Measurements from ENCODE around the gene GPR87.

Gene GPR87

DNA sequence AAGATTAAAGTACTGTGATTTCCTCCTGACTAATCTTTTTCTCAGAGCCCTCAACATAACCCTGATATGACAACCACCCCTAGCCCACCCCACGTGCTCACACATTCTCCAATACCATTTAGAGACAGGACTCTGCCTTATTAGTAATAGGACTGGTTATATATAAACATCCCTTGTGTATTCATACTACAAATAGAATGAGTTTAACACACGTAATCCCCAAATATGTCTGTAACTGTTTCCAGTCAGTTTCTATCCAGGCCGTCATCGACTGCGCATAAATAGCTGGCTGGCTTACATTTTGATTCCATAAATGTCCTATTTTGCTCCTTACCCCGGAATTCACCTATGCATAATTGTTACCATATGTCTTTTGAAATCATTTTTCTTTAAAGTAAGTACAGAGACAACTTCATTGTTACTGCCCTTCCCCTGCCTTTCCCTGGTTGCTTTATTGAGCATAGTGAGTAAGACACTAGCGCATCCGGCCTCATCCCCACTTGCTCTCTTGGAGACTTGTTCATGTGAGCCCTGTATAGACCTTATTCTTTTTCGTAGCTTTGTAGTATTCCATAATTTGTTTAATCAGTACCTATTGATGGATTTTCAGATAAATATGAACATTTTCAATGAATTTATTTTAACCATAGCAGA lies 34.8 kb downstream of the GPR87 start:
- DNase-seq, result no peak

DNA sequence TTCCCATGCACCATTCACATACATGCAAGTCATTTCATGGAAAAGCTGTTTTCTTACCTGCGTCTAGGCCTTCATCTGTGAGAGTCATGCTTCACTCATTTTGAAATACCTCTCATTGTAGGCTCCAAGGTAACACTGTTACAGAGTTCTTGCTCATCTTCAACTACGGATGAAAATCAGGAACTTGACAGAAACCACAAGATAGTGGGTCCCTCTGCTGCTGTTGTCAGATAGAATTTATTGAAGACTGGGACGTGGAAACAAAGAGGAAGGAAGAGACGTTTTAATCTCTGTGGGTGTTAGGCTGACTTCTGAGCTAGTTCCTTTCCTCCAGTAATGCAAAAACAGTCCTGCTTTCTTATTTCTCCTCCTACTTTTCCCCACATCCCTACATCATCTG lies 38.4 kb downstream of the GPR87 start, which contains the start of gene P2RY14:
P2RY14 (minus strand) TSS at position 313 of the 400 bp plus-strand sequence. CDS start 64,226 bp downstream, outside the sequence.
- DNase-seq, result peak; percentile 24

DNA sequence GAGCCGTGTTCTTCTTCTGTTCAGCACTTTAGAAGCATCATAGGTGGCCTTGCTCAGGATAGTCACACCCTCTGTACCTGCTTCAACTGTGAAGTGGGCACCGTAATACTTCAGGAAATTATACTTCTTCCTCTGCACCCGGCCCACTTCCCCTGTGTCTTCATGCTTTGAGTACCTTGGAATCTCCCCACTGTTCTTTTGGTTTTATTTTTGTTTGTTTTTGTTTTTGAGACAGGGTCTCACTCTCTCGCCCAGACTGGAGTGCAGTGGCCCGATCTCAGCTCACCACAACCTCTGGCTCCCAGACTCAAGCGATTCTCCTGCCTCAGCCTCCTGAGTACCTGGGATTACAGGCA lies 40.0 kb downstream of the GPR87 start:
- DNase-seq, result peak; percentile 73

DNA sequence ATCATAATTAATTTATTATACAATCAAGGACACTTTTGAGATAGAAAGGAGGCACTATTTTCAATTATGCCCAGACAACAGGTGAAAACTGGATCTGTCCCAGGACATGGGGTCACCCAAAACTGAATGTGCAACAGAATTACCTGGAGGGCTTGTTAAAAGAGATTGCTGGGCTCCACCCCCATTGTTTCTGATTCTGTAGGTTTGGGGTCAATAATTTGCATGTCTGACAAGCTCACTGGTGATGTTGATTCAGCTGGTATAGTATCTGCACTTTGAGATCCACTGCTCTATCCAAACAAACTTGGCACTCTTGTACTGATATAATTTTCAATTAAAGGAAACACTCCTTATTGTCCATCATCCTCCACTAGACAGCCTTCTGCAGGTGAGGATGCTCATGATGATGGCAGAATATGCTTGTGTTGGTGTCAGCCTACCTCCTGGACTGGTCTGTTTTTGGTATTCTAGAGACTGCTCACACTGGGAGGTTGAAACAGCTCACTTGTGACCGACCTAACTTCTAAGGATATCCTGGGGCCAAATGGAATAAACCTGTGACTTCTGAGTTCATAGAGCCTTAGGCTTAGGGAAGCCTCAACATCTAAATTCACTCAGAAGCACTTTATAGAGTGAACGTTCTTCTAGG lies 40.5 kb downstream of the GPR87 start:
- no peak for DNase-seq

DNA sequence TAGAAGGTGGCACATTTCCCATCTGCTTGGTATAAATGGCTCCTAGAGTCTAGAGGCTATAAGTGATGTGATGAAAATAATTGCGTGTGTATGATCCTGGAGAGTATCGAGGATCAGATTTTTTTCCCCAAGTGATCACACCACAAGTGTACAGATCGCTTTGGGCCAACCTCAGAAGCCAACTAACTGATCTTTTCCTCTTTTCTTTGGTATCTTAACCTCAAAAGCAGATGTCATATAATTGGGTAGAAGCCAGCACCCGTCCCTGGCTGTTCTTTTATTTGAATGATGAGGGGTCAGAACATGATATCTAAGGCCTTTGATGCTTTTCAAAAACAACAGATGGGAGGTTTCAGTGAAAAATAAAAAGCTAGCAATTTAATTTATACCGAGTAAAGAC lies 41.5 kb downstream of the GPR87 start:
- no peak for DNase-seq

DNA sequence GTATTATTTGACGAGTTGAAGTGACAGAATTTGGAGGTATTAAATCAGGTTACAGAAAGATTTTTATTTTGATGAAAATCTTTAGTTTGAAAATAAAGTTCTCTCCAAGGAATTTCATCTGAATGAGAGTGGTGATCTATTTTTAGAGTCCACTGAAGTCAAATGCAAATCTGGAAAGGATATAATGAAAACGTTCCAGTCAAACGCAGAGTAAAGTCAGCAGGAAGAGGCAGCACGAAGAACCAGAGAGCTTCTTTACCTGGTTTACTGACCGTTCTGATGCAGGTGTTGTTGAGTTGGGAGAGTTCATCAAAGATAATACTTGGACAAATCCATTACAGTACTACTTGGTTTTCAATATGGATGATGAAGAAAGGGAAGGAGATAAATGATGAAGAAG lies 47.0 kb downstream of the GPR87 start:
- DNase-seq, result no peak

DNA sequence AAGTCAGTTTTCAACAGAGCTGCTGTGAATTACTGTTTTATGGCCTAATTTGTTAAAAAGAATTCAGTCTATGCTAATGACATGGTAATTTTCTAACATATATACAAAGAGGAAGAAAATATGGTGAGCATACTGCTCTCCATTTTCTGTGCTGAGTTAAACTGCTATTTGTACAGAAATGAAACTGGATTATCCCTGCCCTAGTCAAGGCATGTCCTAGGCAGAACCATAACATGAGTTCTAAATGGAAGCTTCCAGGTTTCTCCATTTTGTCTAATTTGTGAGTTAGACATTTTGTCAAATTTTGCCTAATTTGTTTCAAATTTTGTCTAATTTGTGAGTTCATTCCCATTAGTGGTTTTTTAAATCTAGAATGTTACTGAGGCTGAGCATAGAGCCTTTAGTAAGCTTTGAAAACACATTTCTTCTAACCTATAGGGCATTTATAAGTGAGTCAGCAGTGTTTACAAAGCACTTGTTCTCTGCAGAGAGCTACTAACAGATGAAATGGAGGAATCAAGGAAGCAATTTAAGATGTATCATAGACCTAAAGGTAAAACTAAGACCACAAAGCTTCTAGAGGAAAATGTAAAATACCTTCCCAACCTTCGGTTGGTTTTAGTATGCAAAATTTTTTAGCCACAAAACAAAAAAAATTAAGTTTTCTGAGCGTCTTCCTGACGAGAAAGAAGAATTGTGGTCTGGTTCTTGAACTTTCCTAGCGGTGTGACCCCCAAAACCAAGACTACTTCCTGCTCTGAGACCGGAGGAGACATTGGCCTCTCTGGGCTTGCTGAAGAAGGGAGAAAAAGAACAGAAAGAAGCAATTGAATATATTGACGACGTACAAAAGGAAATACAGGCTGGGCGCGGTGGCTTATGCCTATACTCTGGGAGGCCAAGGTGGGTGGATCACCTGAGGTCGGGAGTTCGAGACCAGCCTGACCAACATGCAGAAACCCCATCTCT lies 48.1 kb downstream of the GPR87 start:
- no peak for DNase-seq

DNA sequence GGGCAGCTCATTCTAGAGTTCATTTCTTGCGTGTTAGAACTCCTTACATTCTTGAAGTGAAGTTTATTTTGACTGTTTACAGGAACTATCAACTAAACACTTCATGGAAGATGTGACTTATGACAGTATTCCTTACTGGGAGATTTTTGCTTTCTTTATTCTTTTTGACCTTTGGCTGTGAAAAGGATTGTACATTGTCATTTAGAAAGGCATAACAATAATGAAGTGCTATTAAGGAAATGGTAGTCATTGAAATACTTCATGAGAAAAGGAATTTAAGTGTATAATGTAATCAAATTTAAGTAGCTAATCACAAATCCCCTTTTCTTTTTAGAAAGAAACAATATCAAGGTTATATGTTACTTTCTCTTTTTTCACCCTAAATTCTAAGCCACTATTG lies 49.6 kb downstream of the GPR87 start:
- no peak for DNase-seq

DNA sequence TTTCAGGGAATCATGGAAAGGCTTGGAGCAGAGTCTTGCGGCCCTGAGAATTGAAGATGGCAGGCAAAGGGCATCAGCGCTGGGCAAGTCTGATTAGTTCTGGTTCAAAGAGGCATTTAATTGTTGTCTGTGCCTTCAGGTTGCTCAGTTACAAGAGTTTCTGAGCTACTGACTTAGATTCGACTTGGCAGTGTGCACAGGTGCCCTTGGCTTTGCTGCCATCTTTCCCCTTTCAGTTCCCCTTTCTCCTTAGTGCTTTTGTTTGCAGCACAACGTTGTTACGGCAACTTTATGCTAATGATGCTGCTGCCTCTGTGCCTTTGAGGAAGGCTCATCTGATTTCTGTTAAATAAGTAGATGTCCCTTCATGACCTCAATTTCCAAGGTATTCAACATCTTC lies 50.8 kb downstream of the GPR87 start:
- DNase-seq, result peak; percentile 86

DNA sequence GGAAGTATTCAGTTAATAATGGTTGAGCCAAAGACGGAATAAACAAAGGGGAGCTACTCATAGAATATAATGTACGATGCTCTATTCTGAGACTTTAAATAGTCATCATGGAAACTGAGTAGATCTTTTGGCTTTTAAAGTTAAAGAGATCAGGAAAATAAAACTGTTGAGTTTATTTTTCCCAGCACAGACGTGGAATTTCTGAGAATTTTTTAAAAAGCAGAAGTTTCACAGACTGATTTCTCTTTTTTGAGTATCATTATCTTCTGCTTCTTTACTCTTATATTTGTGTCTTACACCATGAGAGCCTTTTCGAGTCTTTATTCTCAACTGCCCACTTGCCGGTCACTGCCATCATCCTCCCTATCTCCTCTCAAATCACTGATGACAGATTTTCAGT lies 51.5 kb downstream of the GPR87 start:
- DNase-seq, result no peak

DNA sequence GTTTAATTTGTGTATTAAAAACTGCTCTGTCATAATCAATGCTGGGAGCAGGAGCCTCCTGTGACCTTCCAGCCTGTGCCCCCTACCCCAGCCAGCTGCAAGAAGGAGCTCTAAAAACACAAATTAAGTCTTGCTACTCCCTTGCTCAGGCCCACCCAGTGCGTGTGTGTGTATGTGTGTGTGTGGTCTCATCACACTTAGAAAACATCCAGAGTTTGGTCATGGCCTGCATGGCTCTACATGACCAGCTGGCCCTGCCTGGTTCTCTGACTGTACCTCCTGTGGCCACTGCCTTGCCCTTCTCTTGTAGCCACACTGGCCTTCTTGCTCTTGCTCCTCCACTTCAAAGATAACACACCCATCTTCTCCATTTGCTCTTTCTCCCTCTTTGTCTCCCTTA lies 52.0 kb downstream of the GPR87 start:
- DNase-seq, result no peak

DNA sequence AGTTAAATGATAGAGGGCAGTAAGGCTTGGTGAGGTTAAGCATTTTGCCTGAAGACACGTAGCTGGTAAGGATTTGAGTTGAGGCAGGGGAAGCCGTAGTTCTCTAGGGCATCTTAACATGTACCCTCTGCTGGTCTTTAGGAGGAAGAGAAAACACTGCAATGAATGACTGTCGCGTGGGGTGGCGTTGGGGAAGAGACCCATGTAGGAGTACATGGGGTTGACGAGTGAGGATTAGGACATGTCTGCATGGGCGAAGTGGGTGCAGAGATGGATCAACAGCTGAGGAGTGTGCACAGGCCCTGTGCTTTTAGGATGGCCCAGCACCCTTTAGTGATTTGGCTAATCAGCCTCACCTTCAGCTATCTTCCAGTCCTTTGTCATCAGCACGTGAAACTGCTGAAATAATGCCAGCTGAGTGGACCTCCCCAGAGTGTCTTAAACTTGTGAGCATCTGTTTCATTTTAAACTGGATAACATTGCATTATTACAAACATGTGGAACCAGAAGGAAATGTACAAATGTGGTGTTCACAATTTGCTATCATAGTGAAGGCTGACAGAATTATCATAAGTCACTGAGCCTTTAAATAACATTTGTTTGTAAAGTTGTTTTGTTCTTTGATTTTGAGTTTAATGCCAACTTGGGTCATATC lies 53.6 kb downstream of the GPR87 start:
- DNase-seq, result no peak

DNA sequence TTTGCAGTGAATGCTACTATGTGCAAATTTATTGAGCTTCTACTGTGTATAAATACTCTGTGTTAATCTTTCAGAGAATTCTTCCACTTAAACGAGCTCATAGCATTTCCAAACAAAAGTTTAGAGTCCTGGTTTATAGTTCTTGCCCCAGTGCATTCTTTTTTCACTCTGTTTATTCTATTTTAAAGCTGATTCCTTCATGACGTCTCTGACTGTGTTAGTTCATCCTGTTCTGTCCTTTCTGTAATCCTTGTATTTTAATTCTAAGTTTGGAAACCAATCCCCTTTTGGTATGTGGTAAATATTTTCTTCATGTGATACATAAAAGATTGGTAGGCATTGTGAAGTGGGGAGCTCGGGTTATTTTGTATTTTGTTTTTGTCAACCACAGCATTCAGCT lies 57.0 kb downstream of the GPR87 start:
- no peak for DNase-seq

DNA sequence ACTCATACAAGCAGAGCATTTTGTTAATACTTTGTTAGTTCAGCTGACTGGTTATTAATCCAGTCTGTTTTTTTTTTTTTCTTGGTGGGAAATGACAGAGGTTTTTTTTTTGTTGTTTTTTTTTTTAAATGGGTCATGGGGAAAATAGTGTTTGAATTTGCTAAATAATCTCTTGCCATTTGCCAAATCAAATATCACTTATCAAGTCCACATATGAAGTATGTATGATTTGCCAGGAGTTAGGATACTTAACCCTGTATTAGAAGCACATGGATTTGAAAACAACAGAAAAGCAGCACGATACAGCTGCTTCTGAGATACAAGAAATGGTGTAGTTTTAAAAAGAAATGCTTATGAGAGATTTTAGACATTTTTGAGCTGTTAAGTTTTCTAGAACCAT lies 59.9 kb downstream of the GPR87 start:
- DNase-seq, result no peak

DNA sequence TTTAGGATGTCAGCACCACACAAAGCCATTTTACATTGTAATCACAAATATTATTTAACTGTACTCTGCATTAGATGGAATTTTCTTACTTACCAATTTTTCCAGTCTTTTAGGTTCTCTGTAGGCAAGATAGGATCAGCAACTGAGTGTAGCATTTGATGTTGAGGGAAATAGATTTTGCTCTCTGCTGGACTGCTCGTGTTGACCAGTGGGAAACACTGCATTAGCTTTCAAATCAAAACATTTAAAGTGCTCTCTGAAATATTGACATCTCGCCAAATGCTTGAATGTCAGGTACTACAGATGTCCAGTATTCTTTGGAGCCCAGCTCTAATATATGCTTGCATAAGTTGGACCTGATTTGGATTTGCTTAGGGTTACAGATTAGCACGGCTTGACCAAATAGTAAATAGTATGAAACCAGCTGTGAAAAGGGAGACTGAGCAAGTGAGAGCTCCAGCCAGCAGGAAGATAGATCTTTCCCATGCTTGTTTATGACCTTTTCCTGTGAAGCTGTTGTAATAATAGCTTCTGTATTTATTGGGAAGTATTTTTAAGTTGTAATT lies 67.8 kb downstream of the GPR87 start:
- no peak for DNase-seq

All from CD4-positive, alpha-beta T cell treated with Interleukin-15 for 1 hour (primary cell).